Occipital lobe (tissue), 2 donors: ENCODE data around the gene DPP6. TPM values are rescaled to one million over a fixed set of nuclear protein-coding genes. Genes with fewer than 3 reads are reported as not detected.

Experiments used
- DNase-seq: peaks from one replicate; lab custom pipeline; 2025; lab: John Stamatoyannopoulos, UW
- total RNA-seq: library from RNA; depleted of rRNA; stranded (reverse); fragments of >200 nt; gene quantifications from one replicate; pipeline ENCODE4 v1.2.3, GENCODE V29; 2014

Gene DPP6
- total RNA-seq, 1 donor from 2014 or later: 36.7 TPM

GRCh38 chr7:154409703-154410311 is 357.6 kb downstream of the DPP6 start:
- DNase-seq: no peak

GRCh38 chr7:154412105-154412504 is 359.9 kb downstream of the DPP6 start:
- DNase-seq: no peak

GRCh38 chr7:154415709-154416399 is 363.7 kb downstream of the DPP6 start:
- no peak for DNase-seq

GRCh38 chr7:154416714-154417113 is 364.5 kb downstream of the DPP6 start:
- no peak for DNase-seq

GRCh38 chr7:154419344-154419743 is 367.1 kb downstream of the DPP6 start:
- peak; percentile 33 for DNase-seq

- DNase-seq: no peak
These were observed 371.0 kb downstream of the DPP6 start for GRCh38 chr7:154423231-154423630.

- DNase-seq: no peak
These were observed 372.2 kb downstream of the DPP6 start for GRCh38 chr7:154424350-154424749.

GRCh38 chr7:154425271-154425670 is 373.1 kb downstream of the DPP6 start:
- DNase-seq: no peak

- DNase-seq: no peak
These were observed 374.6 kb downstream of the DPP6 start for GRCh38 chr7:154426778-154427177.

GRCh38 chr7:154427533-154427932 is 375.3 kb downstream of the DPP6 start:
- peak; percentile 25 for DNase-seq

GRCh38 chr7:154429666-154430404 is 377.6 kb downstream of the DPP6 start:
- no peak for DNase-seq

GRCh38 chr7:154430640-154431039 is 378.4 kb downstream of the DPP6 start:
- no peak for DNase-seq

- DNase-seq: no peak
These were observed 378.8 kb downstream of the DPP6 start for GRCh38 chr7:154431045-154431444.

- no peak for DNase-seq
These were observed 381.7 kb downstream of the DPP6 start for GRCh38 chr7:154433632-154434598.

- no peak for DNase-seq
These were observed 384.4 kb downstream of the DPP6 start for GRCh38 chr7:154436560-154436959.

- no peak for DNase-seq
These were observed 385.0 kb downstream of the DPP6 start for GRCh38 chr7:154437234-154437633.

GRCh38 chr7:154438571-154439367 is 386.6 kb downstream of the DPP6 start:
- DNase-seq: no peak

- DNase-seq: no peak
These were observed 387.9 kb downstream of the DPP6 start for GRCh38 chr7:154440058-154440457.

GRCh38 chr7:154440651-154441050 is 388.5 kb downstream of the DPP6 start:
- no peak for DNase-seq

GRCh38 chr7:154441811-154442210 is 389.6 kb downstream of the DPP6 start:
- DNase-seq: no peak

- DNase-seq: no peak
These were observed 390.7 kb downstream of the DPP6 start for GRCh38 chr7:154442939-154443338.
